NCI-H1436 treated with DMSO at 0.1 percent for 48 hours (cell line): ENCODE measurements around the gene DYNLL2.
"Not testable (repeated sequence)": the region's sequence is repeated elsewhere in the genome, so short reads cannot be mapped to it uniquely, and the experiment has no call there.

Experiments
- DNase-seq: peaks from one replicate; lab custom pipeline; 2025; lab: John Stamatoyannopoulos, UW

The DYNLL2 gene

DNA sequence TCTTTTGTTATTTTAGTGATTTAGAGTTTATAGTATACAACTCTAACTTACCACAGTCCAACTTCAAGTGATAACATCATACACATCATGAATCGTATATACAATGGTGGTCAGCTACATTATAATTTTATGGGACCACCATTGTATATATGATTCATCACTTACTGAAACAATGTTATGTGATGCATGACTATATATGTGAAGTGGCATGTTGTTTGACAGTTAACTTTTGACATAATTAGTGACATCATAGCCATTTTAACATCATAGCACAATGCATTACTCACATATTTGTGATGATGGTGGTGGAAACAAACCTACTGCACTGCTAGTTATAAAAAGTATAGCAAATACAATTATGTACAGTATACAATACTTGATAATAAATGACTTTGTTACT lies 21.9 kb downstream of the DYNLL2 start:
- no peak for DNase-seq

DNA sequence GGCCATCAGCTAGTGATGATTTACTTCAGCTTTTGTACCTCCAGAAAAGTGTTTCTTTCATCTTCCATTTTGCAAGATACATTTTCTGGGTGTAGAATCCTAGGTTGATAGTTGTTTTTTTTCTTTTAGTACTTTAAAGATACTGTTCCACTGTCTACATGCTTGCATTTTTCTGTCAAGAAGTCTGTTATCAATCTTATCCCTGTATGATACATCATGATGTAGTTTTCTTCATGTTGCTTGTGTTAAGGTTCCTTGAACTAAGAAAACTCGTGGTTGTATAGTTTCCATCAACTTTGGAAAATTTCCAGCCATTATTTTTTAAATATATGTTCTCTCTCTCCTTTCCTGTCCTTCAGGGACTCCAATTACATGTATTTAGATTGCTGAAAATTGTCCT lies 24.1 kb downstream of the DYNLL2 start:
- no peak for DNase-seq

DNA sequence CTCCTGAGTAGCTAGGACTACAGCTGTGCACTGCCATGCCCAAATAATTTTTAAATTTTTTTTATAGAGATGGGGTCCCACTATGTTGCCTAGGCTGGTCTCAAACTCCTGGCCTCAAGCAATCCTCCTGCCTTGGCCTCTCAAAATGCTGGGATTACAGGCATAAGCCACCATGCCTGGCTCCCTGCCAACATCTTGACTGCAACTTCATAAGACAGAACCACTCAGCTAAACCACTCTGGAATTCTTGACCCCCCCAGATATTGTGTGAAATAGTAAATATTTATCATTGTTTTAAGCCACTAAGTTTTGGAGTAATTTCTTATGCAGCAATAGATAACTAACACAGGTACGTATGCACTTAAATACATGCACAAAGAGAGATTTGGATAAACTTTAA lies 26.0 kb downstream of the DYNLL2 start:
- DNase-seq, result no peak

DNA sequence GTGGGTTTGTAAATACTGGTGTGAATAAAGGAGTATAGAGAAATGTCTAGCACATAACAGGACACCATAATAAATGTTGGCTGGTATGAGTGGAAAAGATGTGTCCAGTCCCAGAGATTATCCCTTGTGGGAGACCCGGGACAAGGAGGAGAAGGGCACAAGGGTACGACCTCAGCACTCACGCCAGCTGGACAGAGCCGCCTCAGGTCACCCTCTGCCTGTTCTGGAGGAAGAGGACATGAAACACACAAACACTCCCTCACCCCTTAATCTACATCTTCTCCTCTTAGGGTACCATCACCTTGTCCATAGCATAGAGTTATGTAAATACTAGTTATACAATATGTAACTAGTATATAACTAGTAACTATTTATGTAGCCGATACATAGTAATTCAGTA lies 26.8 kb downstream of the DYNLL2 start:
- DNase-seq, result no peak

GRCh38 chr17:58111676-58112075 lies 28.5 kb downstream of the DYNLL2 start:
- DNase-seq, result no peak

GRCh38 chr17:58112970-58113631 lies 29.9 kb downstream of the DYNLL2 start:
- DNase-seq, result peak; percentile 54

DNA sequence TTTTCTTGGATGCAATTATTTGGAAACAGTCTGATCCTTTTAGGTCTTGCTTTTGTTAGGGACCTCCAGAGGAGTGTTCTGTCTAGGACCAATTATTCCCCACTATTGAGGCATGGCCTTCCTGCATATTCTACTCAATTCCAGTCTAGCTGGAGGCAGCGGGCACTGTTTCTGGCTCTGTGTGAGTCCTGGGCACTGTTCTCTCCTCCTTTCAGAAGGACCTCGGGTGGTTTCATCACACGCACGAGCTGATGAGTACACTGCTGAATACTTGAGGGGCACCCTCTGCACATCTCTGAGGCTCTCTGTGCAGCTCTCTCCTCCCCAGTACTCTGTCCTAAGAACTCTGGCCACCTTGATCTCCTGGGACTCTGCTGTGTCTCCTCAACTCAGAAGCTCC lies 30.7 kb downstream of the DYNLL2 start:
- no peak for DNase-seq

DNA sequence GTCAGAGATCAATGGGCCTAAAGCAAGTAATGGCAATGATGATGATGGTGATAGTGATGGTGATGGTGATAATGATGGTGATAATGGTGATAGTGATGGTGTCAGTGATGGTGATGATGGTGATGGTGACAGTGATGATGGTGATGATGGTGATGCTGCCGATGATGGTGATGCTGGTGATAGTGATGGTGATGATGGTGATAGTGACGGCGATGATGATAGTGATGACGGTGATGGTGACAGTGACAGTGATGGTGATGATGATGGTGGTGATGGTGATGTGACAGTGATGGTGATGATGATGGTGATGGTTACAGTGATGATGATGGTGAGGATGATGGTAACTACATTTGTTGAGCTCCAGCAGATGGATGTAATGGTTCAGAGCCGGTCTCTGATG lies 34.2 kb downstream of the DYNLL2 start:
- no peak for DNase-seq

DNA sequence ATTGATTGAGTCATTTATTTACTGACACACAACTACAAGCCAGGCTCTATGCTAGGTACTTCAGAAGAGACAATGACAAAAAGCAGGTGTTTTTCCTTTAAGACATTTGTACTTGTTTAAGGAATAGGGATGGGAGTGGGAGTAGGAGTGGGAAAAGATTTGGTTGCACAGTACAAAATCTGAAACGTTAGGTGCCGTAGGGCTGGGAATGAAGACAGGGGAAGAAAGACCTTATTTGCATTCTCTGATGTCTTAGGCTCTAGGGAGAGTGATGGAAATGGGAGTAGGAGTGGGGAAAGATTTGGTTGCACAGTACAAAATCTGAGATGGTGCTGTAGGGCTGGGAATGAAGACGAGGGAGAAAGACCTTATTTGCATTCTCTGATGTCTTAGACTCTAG lies 36.3 kb downstream of the DYNLL2 start:
- DNase-seq, result no peak

DNA sequence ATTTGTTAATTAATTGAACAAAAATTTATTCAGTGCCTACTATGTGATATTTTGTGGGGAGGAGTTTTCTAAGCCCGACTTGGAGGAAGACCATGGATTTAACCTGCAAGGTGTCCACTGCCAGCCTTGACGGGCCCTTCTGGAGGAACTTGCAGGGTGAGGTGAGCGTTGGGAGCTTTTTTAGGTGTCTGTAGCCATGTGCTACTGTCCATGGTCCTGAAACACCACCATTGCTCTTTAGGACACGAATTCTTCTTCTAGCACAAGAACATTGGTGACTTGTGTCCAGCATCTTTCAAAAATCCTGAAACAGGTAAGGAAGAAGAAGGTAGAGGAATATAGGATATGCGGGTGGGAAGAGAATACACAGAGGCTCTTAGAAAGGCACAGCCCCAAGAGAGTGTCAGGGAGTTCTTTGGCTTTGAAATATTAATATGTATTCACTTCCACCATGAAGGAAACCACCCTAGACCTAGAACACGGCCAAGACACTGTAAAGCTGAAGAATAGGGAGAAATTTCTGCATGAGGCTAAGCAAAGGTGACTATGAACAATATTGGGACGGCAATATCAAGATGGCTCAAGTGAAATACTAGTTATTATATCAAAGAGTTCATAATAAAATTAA lies 37.1 kb downstream of the DYNLL2 start:
- DNase-seq, result no peak

DNA sequence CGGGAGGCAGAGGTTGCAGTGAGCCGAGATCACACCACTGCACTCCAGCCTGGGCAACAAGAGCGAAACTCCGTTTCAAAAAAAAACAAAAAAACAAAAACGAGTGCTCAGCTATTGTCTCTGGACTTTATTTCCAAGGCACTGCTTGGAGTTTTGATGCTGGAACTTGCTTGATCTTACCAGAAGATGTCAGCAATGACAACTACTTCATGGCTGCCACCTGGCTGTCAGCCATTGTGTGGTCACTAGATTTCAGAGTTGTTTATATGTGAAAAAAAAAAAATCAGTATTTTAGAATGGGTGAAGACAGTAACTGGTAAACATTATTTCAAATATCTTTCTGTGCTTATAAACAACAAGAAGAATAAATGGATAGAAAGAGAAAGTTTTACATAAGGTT lies 38.7 kb downstream of the DYNLL2 start:
- peak; percentile 17 for DNase-seq

DNA sequence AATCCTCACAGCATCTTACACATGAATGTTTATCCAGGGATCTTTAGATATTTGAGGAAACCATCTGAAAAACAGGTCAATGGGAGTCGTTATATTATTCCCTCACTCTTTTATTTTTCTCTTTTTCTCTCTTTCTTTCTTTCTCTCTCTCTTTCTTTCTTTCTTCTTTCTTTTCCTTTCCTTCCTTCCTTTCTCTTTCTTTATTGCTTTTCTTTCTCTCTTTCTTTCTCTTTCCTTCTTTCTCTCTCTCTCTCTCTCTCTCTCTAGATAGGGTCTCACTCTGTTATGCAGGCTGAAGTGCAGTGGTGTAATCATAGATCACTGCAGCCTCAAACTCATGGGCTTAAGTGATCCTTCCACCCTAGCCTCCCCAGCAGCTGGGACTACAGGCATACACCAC lies 44.6 kb downstream of the DYNLL2 start:
- DNase-seq, result no peak

DNA sequence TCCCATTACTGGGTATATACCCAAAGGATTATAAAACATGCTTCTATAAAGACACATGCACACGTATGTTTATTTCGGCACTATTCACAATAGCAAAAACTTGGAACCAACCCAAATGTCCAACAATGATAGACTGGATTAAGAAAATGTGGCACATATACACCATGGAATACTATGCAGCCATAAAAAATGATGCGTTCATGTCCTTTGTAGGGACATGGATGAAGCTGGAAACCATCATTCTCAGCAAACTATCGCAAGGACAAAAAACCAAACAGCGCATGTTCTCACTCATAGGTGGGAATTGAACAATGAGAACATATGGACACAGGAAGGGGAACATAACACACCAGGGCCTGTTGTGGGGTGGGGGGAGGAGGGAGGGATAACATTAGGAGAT lies 49.5 kb downstream of the DYNLL2 start:
- DNase-seq, result not testable (repeated sequence)

- DNase-seq, result no peak
These were observed 53.6 kb downstream of the DYNLL2 start for GRCh38 chr17:58136669-58137279.

DNA sequence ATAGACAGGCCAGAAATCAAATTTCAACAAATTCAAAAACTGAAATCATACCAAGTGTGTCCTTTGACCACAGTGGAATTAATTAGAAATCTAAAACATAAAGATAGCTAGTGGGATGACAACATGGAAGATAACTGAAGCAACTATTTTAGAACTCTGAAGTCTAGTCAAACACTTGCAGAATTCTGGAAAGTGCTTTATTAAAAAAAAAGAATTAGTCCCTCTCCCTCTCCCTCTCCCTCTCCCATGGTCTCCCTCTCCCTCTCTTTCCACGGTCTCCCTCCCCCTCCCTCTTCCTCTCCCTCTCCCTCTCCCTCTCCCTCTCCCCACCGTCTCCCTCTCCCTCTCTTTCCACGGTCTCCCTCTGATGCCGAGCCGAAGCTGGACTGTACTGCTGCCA lies 58.3 kb downstream of the DYNLL2 start:
- DNase-seq, result no peak

GRCh38 chr17:58143335-58143734 lies 60.1 kb downstream of the DYNLL2 start:
- not testable (repeated sequence) for DNase-seq

DNA sequence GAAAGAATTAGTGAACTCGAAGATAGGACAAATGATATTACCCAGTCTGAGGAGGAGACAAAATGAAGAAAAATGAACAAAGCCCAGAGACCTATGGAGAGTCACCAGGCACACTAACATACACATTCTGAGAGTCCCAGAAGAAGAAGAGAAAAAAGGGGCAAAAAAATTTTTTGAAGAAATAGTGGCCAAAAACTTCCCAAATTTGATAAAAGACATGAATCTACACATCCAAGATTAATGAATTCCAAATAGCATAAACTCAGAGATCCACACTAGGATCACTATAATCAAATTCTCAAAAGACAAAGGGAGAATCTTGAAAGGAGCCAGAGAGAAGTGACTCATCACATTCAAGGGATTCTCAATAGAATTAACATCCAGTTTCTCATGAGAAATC lies 61.6 kb downstream of the DYNLL2 start:
- no peak for DNase-seq
